ENCODE data around the gene DENND1B.

The DENND1B gene

DNA sequence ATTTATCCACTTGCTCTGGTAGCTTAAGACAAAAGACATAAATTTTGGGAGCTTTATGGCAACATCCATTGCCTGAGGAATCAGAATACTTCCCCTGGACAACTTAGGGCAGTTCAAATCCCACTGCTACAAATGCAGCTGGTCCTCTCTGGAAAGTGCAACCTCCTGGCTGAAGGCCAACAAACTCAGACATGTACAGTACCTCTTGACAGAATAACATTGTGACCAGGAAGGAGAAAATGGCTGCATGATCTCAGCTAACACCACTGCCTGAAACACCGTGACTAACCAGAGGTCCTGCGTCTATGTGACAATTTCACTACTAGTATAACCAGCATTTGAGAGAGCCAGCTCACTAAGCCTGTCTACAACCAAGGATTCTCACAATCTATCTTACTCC is 288.3 kb downstream of the DENND1B start:
- intact Hi-C loops (cut with DNase I) = no loop called here
- no peak for DNase-seq

DNA sequence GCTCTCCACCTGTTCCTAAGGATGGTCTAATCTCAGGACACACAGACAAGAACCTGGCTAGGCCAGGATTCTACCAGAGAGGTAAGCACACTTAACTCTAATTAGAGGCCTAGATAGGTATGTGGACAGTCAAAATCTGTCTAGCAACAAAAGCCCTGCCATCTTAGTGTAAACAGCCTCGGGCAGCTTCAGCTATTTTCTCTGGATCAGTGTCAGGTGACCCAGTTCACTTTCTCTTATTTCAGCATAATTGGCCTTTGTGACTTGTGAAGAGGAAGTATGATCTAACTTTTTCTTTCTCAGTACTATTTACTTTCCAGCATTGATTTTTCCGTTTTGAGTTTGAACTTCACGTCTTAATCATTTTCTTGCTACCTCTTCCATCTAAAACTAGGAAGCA is 289.5 kb downstream of the DENND1B start:
- intact Hi-C loops (cut with DNase I) = no loop called here
- no peak for DNase-seq

DNA sequence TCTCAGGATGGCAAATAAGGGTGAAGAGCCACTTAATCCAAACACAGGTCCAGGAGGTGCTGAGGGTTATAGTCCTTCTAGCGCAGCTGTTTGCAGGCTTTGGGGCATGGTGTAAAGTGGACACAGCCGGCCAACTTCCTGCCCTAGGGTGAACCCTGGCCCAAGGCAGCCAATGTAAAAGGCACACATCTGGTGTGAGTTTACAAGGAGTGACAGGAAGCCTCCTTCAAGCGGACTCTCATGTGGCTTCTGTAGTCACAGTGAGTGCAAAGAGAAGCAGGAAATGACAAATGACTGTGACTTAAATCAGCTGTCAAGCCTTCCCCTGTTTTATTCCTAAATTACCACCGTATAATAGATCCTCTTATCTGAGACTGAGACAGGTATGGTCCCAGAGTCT is 294.2 kb downstream of the DENND1B start:
- intact Hi-C loops (cut with DNase I) = no loop called here
- DNase-seq = no peak

DNA sequence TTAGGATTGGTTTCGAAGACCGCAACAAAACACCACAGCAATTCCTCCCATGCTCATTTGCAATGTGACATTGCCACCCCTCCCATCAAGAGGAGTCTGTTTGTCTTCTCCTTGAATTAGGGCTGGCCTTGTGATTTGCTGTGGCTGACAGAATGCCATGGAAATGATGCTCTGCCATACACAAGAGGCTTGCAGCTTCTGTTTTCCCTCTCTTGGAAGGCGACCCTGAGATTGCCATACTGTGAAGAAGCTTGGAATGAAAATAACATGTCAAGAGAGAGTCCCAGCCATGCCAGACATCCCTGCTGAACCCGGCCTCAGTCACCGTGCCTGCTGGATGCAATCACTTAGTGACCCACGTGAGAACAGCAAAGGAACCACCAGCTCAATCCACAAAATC is 294.8 kb downstream of the DENND1B start:
- DNase-seq = no peak
- intact Hi-C loops (cut with DNase I) = no loop called here

DNA sequence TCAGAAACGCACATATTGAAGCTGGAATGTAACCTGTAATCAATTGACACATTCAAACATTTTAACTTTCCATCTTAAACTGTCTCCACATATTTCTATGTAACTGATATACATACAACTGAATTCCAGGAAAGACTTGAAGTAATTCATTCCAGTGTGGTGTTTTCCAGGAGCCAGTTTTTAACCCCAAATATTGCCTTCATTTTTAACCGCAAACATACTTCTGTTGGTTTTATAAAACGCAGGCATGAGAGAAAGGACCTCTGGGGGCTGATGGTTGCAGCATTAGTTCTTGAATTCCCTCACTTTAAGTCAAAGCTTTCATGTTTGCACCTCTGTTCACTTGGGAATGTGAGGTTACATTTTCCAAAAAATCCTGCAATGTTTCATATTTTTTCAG is 303.1 kb downstream of the DENND1B start:
- intact Hi-C loops (cut with DNase I) = no loop called here

DNA sequence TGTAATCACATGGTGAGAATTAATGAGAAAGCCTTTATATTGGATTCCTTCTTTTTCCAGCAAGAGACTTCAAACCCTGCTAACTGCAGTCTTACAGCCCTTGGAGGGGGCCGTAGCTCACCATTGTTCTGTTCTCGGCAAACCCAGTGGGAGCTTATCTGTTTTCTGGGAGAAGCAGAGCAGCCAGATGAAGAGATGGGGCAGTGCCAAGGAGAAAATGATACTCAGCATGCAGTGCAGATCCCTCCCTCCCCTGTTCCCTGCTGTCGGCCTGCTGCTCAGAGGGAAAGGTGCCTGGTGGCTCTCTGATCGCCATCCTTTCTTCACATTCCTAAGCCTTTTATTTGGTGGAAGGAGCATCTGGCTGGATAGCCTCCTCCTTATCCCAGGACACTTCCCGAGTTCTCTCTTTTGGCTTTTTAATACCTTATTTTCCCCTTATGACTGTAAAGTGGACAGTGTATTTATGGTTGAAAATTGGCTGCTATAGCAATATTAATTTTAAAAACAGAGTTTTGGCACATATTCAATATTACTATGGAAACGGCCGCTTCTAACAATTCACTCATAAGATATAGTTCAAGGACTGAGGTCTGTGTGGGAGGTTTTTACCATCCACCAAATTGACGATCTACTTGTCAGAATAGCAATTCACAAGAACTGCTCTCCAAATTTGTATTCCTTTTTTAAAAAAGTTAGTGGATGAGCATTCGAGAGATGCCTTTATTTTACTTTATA is 303.9 kb downstream of the DENND1B start:
- DNase-seq = peak in 7 of 10 donors; percentile 22 to 84 (median 47)

More for the DNA sequence above, 303.1 kb downstream of the DENND1B start:
- DNase-seq = no peak

DNA sequence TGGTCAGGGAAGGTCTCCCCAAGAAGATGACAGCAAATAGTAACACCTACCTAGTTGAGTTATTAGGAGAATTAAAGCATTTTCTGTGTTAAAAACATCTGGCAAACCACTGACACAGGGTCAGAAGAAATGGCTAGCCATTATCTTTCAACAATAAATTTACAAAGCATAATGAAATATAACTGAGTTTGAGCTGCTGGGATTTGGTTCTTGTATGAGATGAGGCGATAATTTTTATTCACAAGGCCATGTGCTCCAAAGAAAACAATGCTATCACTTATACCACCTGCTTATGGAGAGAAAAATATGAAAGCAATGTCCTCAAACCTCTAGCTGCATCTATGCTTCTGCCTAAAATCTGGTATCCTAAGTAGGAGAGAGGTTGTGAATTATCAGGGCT is 304.9 kb downstream of the DENND1B start:
- DNase-seq = no peak
- intact Hi-C loops (cut with DNase I) = no loop called here

More for the DNA sequence above, 303.9 kb downstream of the DENND1B start:
- intact Hi-C loops (cut with DNase I) = no loop called here

DNA sequence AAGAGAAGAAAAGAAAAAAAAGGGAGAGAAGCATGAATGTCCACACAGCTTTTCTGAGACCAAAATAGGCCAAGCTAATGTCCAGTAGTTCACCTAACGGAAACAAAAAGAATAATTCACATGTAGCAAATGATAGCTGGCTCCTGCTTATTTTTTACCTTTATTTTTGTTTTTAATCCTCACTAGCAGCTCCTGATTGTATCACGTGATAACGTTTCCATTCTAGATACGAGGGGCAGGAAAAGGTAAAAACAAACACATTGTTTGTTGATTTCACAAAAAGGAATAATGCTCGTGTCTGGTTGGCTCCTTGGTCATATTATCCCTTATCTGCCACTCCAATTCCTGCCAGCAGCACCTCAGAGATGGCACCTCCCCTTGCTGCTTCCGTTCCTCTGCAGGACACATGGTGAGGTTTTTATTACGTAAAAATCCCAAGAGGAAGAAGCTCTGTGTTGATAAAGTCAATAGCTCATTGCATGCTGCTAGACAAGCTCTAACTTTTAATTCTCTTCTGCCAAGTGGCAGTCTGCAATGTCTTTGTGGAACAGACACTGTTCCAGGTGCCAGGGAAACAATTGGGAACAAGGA is 305.6 kb downstream of the DENND1B start:
- no peak for DNase-seq
- intact Hi-C loops (cut with DNase I) = no loop called here

DNA sequence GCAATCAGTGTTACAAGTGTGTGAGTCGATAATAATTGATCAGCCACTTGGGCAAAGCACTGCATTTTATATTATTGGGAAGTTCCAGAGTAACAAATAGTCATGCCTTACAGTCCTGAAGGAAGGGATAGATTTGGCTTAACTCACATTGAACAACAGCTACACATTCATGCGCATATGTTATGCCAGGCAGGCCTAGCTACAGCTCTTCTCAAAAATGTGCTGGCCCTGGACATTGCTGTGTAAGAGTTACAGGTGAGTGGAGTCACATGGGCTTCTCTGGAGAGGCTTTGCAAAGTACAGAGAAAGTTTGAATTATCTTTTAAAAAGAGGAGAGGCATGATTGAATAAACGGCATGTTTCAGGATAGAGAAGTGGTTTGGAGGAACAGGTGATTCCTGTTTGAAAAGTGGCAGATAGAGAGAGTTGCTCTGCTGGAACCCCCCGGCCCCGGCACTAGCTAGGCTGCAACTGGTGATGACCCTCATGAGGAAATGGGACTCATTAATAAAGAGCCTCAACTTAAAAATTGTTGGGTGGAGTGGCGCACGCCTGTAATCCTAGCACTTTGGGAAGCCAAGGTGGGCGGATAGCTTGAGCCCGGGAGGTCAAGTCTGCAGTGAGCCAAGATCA is 306.6 kb downstream of the DENND1B start:
- no peak for DNase-seq
- intact Hi-C loops (cut with DNase I) = no loop called here

DNA sequence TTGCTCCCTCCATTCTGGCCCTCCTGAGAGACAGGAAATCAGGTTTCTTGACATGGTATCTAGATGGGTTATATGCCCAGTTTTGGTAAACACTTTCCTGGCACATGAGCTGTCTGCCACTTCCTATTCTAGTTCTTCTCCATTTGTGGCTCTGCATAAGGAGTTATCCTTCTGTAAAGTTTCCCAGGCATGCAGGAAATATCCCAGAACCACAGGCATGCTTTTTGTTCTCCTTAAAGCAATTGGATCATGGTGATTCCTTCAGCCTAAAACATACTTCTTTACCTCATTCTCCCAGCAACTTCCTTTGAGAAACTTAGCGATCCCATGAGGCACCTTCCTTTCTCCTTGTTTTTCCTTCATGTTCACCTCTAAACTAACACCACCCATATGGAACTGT is 307.4 kb downstream of the DENND1B start:
- intact Hi-C loops (cut with DNase I) = no loop called here
- no peak for DNase-seq

DNA sequence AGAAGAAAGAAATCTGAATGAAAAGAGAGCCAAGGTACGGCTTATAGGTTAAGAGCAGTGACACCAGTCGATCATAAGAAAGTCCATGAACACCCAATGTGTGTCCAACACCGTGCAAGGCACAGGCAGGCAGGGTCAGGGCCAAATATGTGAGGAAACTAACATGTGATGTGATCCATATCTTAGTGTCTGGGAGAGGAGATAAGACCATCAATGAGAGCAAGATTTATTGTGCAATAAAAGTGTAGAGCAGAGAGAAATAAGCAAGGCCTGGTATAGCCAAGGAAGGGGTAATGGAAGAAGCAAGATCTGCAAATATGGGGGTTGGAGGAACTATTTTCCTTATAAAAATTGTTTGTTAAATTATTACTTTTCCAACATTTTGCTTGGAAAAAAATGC is 308.5 kb downstream of the DENND1B start:
- intact Hi-C loops (cut with DNase I) = no loop called here
- no peak for DNase-seq

DNA sequence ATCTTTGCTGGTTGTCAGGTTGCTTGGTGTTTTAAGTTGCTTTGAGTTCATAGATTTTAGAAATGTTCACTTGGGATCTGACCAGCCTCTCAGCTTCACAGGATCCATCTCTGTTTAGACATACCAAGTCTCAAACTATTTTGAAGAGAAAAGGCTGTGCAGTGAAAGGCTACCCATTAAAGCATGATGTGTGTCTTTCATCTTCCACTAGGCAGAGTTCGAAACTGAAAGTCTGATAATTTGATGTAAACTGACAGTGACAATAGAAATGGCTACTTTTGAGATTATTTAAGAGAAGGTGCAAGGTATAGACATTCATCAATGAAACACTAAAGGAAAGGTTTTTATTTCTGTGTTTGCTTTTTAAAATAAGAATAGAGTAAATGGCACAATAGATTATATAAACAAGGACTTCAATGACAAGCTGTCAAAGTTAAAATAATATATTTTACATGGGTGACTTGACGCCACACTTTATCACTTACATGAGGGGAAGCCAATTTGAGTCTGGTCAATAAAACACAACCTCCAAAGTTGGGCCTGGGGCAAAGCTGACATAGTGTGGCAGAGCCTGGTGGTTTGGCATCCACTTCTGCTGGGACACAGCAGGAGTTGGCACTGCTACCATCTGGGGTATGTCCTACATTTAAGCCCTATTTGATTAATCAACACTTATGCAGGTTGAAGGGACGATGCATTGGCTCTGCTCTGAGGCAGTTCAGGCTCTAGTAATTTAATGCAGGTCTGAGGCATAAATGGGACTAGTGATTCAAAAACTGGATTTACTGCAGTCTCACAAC is 309.6 kb downstream of the DENND1B start:
- no peak for DNase-seq
- intact Hi-C loops (cut with DNase I) = no loop called here

DNA sequence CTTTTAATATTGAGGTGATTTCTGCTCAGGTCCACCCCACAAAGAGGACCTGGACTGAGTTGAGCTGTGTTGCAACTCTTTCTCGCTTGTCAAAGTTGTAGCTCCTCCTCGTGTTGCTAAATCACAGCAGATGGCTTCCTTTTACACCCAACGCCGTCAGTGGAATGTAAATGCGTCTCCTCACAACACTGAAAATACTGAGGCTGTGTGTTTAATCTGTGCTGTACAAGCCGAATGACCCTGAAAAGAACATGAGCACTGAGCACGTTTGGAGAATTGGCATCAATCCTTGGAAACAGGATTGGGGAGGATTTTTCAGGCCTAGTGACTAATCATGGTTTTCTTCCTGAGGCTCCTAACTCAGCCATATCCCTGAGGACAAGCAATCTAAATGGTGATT is 311.2 kb downstream of the DENND1B start:
- intact Hi-C loops (cut with DNase I) = no loop called here
- DNase-seq = peak in 4 of 10 donors; percentile 9 to 75 (median 16)

DNA sequence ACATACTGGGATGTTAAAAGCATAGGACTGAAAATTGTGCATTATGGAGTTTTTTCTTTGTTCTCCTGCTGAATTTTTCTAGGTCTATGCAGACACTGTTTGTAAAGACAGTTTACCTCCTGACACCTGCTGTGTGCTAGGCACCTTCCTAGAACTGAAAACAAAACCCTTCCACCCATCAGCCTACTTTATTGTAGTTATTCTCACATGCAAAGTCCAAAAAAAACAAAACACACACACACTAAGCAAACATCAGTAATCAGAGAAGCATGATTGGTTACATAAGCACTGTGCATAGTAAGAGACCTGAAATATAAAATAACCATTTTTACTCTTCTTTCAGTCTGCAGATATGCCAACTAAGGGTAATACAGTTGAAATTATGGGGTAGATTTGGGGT is 312.1 kb downstream of the DENND1B start:
- no peak for DNase-seq
- intact Hi-C loops (cut with DNase I) = no loop called here

DNA sequence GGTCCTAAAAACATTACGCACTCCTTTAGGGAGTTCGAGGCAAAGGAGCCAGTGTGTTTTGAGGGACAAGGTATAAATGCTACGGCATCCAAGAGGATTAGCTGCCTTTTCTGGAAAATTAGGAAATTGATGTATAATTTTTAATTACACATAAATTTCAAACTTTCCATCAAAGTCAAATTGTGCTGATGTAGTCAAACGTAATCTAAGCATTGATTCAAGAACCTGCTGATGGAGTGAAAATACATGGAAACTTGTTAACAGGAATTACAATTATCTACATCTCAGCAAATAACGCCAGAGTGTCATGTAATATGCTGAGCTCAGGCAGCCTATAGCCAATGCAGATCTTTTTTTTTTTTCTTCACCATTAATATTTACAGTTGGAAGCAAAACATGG is 312.7 kb downstream of the DENND1B start:
- no peak for DNase-seq
- intact Hi-C loops (cut with DNase I) = no loop called here
